ENCODE measurements around the gene PRDM9. TPM values are rescaled to one million over a fixed set of nuclear protein-coding genes. Genes with fewer than 3 reads are reported as not detected.

Gene PRDM9
- total and polyA plus RNA-seq, 9 of the 15 experiments (the other 6 are each of a cell fraction or from before 2014, with no cell fraction given): 0.03 to 1.2 (median 0.47) TPM

- H3K9ac ChIP-seq (ENCODE audit: insufficient read depth in 1 of 2, low read depth in 2 of 2, low read length in 2 of 2): no peak overlapping the region
- no peak overlapping the region for H3K4me2 ChIP-seq (ENCODE audit: insufficient read depth, low read length)
- H3K9me1 ChIP-seq (ENCODE audit: control insufficient read depth, insufficient read depth, low read length): no peaks in the 10 kb centered on the region
- H3K36me3 ChIP-seq (ENCODE audit: control insufficient read depth, insufficient read depth, low read length): no peaks in the 10 kb centered on the region
- FAIRE-seq: no peak
- no peak for ATAC-seq
- POLR2A ChIA-PET: no interaction called here
- intact Hi-C loops (cut with micrococcal nuclease): no loop called here
- no peak overlapping the region for H3K27ac ChIP-seq (ENCODE audit: extremely low read depth, low read depth, low read length)
- H3K79me2 ChIP-seq (ENCODE audit: control insufficient read depth, insufficient read depth, low read length): no peaks in the 10 kb centered on the region
- DNase-seq (ENCODE audit: extremely low read depth in 1 of 4, low spot score in 3 of 4): no peak
- in situ Hi-C loops (cut with MboI): no loop called here
- CTCF ChIA-PET (ENCODE audit: low intra/inter-chr PET ratio): no interaction called here
- no peaks in the 10 kb centered on the region for H3K27me3 ChIP-seq (ENCODE audit: control insufficient read depth in 2 of 2, insufficient read depth in 2 of 2, low read length in 2 of 2)
- H3K4me1 ChIP-seq (replicated peaks in 1 of 2; ENCODE audit: control insufficient read depth in 2 of 2, insufficient read depth in 2 of 2, low read length in 2 of 2): no peaks in the 10 kb centered on the region
- no peak overlapping the region for H2AFZ ChIP-seq (ENCODE audit: low read depth, low read length)
- peaks cover 1% of the 10 kb centered on the region for H3K9me3 ChIP-seq (replicated peaks; ENCODE audit: control insufficient read depth, insufficient read depth, low read depth, low read length)
- no peaks in the 10 kb centered on the region for H4K20me1 ChIP-seq (replicated peaks; ENCODE audit: control insufficient read depth, insufficient read depth, low read length)
- H3K4me3 ChIP-seq: no peak overlapping the region
- WGBS (ENCODE audit: insufficient coverage, low coverage, missing lambda C conversion rate): 0% methylated on average over 1 of the region's 1 CpG
- BruUV-seq (replicated peaks): no TSS peak
- TF ChIP-seq SRSF3 (IDR thresholded peaks at IDR 0.05; ENCODE audit: insufficient read depth, low read length): no peak
- no peak for TF ChIP-seq SETDB1 (IDR thresholded peaks at IDR 0.05; ENCODE audit: low read length)
- no peak for TF ChIP-seq PHB (CRISPR knock-in tag; IDR thresholded peaks at IDR 0.05)
- TF ChIP-seq ATF4 (CRISPR knock-in tag; IDR thresholded peaks at IDR 0.05): no peak
- TF ChIP-seq TRIM28 (IDR thresholded peaks at IDR 0.05): no peak
- TF ChIP-seq STAG1 (CRISPR knock-in tag; IDR thresholded peaks at IDR 0.05; ENCODE audit: borderline replicate concordance): no peak
- no peak for TF ChIP-seq EZH2 (IDR thresholded peaks at IDR 0.05; ENCODE audit: borderline replicate concordance, low read depth, low read length)
- TF ChIP-seq GMEB1 (CRISPR knock-in tag; IDR thresholded peaks at IDR 0.05): no peak
- TF ChIP-seq TOE1 (IDR thresholded peaks at IDR 0.05; ENCODE audit: borderline replicate concordance): no peak
- TF ChIP-seq TOE1 (CRISPR knock-in tag; IDR thresholded peaks at IDR 0.05; ENCODE audit: borderline replicate concordance, low read depth): no peak
- TF ChIP-seq ZKSCAN3 (CRISPR knock-in tag; IDR thresholded peaks at IDR 0.05): no peak
- TF ChIP-seq AFF4 (CRISPR knock-in tag; IDR thresholded peaks at IDR 0.05): no peak
- TF ChIP-seq ZNF277 (CRISPR knock-in tag; IDR thresholded peaks at IDR 0.05; ENCODE audit: borderline replicate concordance): no peak
- no peak for TF ChIP-seq ERF (CRISPR knock-in tag; IDR thresholded peaks at IDR 0.05)
- no peak for TF ChIP-seq KLF1 (tag; IDR thresholded peaks at IDR 0.05)
- TF ChIP-seq ZNF217 (CRISPR knock-in tag; IDR thresholded peaks at IDR 0.05): no peak
These were observed 16.4 kb upstream of the PRDM9 start for GRCh38 chr5:23490993-23491392.
